ENCODE measurements around the gene EIF2D.

EIF2D gene

DNA sequence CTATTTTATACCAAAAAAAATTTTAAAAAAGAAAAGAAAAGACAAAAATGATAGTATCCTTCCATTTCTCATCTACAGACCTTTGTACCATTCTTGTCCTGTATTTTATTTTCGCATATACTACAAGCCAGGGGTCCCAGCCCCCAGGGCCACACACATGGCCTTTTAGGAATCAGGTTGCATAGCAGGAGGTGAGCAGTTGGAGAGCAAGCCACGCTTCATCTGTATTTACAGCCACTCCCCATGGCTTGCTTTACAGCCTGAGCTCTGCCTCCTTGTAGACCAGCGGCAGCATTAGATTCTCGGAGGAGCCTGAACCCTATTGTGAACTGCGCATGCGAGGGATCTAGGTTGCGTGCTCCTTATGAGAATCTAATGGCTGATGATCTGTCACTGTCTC, 65.2 kb downstream of the EIF2D start:
- no peak for DNase-seq (ENCODE audit: low read depth)

DNA sequence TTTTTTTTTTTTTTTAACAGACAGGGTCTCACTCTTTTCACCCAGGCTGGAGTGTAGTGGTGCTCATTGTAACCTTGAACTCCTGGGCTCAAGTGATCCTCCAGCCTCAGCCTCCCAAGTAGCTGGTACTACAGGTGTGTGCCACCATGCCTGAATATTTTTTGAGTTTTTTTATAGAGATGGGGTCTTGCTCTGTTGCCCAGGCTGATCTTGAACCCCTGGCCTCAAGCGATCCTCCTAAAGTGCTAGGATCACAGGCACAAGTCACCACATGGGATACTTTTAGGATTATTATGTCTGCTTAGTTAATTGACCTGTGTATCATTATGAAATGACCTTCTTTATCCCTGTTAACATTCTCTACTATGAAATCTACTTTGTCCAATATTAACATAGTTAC, 66.9 kb downstream of the EIF2D start:
- DNase-seq (ENCODE audit: low read depth) = no peak

- no peak for DNase-seq (ENCODE audit: low read depth)
These were observed 67.6 kb downstream of the EIF2D start for GRCh38 chr1:206544562-206545257.
